ENCODE data around the gene IGFBPL1. TPM values are rescaled to one million over a fixed set of nuclear protein-coding genes. Genes with fewer than 3 reads are reported as not detected.
"Not testable (repeated sequence)": the region's sequence is repeated elsewhere in the genome, so short reads cannot be mapped to it uniquely, and the experiment has no call there.

IGFBPL1 gene
- total and polyA plus RNA-seq, 8 donors = 0.12 to 2.2 (median 0.72) TPM

GRCh38 chr9:38405785-38406184, 18.5 kb downstream of the IGFBPL1 start:
- Histone ChIP-seq H3K4me3 (no peak overlapping the region), H3K27ac (no peak overlapping the region), H3K27me3 (peaks cover 0 to 5% (median 0%) of the 10 kb centered on the region in 4 donors), H3K36me3 (no peaks in the 10 kb centered on the region), H3K4me1 (no peaks in the 10 kb centered on the region), H3K9me3 (no peaks in the 10 kb centered on the region)
- WGBS, 2 donors = 58 to 59% methylated on average over 3 of the region's 3 CpGs
- DNase-seq = no peak
- TF ChIP-seq, protein P1, sequence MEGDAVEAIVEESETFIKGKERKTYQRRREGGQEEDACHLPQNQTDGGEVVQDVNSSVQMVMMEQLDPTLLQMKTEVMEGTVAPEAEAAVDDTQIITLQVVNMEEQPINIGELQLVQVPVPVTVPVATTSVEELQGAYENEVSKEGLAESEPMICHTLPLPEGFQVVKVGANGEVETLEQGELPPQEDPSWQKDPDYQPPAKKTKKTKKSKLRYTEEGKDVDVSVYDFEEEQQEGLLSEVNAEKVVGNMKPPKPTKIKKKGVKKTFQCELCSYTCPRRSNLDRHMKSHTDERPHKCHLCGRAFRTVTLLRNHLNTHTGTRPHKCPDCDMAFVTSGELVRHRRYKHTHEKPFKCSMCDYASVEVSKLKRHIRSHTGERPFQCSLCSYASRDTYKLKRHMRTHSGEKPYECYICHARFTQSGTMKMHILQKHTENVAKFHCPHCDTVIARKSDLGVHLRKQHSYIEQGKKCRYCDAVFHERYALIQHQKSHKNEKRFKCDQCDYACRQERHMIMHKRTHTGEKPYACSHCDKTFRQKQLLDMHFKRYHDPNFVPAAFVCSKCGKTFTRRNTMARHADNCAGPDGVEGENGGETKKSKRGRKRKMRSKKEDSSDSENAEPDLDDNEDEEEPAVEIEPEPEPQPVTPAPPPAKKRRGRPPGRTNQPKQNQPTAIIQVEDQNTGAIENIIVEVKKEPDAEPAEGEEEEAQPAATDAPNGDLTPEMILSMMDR (IDR thresholded peaks at IDR 0.05) = no peak
- intact Hi-C loops (cut with DNase I) = no loop called here
- ATAC-seq = no peak
- no peak for FAIRE-seq

- no peaks in the 10 kb centered on the region for H3K36me3 ChIP-seq
- no peaks in the 10 kb centered on the region for H3K4me1 ChIP-seq
- H3K4me3 ChIP-seq = no peak overlapping the region
- WGBS, 2 donors = 53 to 63% methylated on average over 6 of the region's 6 CpGs
- H3K9me3 ChIP-seq = no peaks in the 10 kb centered on the region
- H3K27me3 ChIP-seq = peaks cover 0 to 5% (median 0%) of the 10 kb centered on the region in 4 donors
- H3K27ac ChIP-seq = no peak overlapping the region
- FAIRE-seq (no peak), ATAC-seq (no peak), DNase-seq (no peak)
- TF ChIP-seq, protein P1 (IDR thresholded peaks at IDR 0.05) = no peak
- intact Hi-C loops (cut with DNase I) = no loop called here
These were observed 19.9 kb downstream of the IGFBPL1 start for GRCh38 chr9:38404314-38404713.

DNA sequence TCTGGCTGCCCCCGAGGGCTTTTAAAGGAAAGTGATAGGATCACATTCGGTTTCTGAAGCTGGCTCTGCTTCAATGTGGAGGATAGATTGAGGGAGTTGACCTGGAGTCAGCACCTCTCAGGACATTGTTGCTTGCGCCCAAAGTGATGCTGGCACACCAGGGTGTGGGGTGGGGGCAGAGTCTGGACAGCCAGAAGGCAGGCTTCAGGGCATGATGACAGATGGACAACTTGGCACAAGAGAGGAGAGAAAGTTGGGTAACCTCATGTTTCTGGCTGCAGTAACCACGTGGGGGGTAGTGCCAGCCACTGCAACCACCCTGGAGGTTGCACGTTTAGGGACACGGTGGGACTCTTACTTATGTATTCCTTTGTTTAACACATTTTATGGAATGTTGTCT, 22.3 kb downstream of the IGFBPL1 start:
- 55 to 57% methylated on average over 6 of the region's 6 CpGs for WGBS, 2 donors
- intact Hi-C loops (cut with DNase I) = no loop called here
- ATAC-seq = no peak

DNA sequence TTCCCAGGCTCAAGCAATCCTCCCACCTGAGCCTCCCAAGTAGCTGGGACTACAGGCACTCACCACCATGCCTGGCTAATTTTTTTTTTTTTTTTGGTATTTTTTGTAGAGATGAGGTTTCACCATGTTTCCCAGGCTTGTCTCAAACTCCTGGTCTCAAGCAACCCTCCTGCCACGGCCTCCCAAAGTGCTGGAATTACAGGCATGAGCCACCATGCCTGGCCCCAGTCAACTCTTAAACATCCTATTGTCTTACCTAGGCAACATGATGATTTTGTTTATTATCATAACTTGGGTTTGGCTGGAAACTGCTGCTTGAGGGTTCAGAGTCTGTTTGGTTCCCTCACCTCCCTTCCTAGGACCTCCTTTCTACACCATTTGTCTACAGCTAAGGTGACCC, 25.1 kb downstream of the IGFBPL1 start:
- H3K36me3 ChIP-seq; H3K27me3 ChIP-seq; intact Hi-C loops (cut with DNase I); DNase-seq; H3K9me3 ChIP-seq; H3K4me1 ChIP-seq; H3K4me3 ChIP-seq; ATAC-seq; FAIRE-seq; H3K27ac ChIP-seq: not testable (repeated sequence)
- 92 to 93% methylated on average over 1 of the region's 1 CpG for WGBS, 2 donors

More for the DNA sequence above, 22.3 kb downstream of the IGFBPL1 start:
- FAIRE-seq (no peak), DNase-seq (no peak)
- TF ChIP-seq, protein P1 (IDR thresholded peaks at IDR 0.05) = no peak
- Histone ChIP-seq H3K4me3 (no peak overlapping the region), H3K36me3 (no peaks in the 10 kb centered on the region), H3K9me3 (no peaks in the 10 kb centered on the region), H3K4me1 (no peaks in the 10 kb centered on the region), H3K27me3 (peaks cover 0 to 5% (median 0%) of the 10 kb centered on the region in 4 donors), H3K27ac (no peak overlapping the region)

GRCh38 chr9:38396371-38396671, 27.9 kb downstream of the IGFBPL1 start:
- ATAC-seq = no peak
- no peak for DNase-seq
- Histone ChIP-seq H3K36me3 (peaks cover 0 to 9% (median 5%) of the 10 kb centered on the region in 3 donors), H3K4me3 (no peak overlapping the region), H3K27me3 (no peaks in the 10 kb centered on the region), H3K4me1 (peaks cover 0 to 7% (median 4%) of the 10 kb centered on the region in 3 donors), H3K27ac (no peak overlapping the region), H3K9me3 (no peaks in the 10 kb centered on the region)
- intact Hi-C loops (cut with DNase I) = no loop called here
- WGBS, 2 donors = 84 to 86% methylated on average over 10 of the region's 10 CpGs
- TF ChIP-seq, protein P1 (IDR thresholded peaks at IDR 0.05) = no peak
- FAIRE-seq = no peak
